Measurements from ENCODE around the gene IGFBP3.

IGFBP3 gene

DNA sequence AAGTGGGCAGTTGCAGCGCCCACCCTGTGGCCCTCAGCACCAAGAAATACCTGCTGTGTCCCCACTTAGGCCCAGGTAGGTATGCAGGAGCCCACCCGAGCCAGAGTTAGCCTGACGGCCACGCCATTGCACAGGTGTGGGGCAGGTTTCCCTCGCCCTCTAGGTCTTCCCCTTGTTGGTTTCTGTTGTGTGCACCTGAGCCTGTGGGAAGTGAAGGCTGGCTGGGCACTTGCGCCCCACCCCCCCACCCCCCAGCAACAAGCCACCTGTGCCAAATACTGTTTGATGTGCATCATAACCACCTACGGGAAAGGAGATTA is 48.1 kb downstream of the IGFBP3 start, which contains the start of gene CCDC201:
Gene CCDC201 (minus strand): TSS at position 48 of the 320 bp plus-strand sequence. CDS start 75 bp downstream, outside the sequence.
- DNase-seq (ENCODE audit: low spot score): no peak
- in situ Hi-C loops (cut with MboI; ENCODE audit: low sequenced_read_pairs, unreplicated experiment): loop anchor here (25.0 kb wide), 1 partner anchor 711 kb away; the partner anchor contains the start of gene RAMP3
- no peak for TF ChIP-seq CTCF (IDR thresholded peaks at IDR 0.05; ENCODE audit: borderline replicate concordance, control extremely low read depth, extremely low read depth, insufficient read depth, missing control alignments)

GRCh38 chr7:45872116-45873034 is 48.7 kb downstream of the IGFBP3 start:
- in situ Hi-C loops (cut with MboI; ENCODE audit: low sequenced_read_pairs, unreplicated experiment): loop anchor here (25.0 kb wide), 1 partner anchor 710 kb away; the partner anchor contains the start of gene RAMP3
- peak; percentile 59 for TF ChIP-seq CTCF (IDR thresholded peaks at IDR 0.05; ENCODE audit: borderline replicate concordance, control extremely low read depth, extremely low read depth, insufficient read depth, missing control alignments)
- no peak for DNase-seq (ENCODE audit: low spot score)

DNA sequence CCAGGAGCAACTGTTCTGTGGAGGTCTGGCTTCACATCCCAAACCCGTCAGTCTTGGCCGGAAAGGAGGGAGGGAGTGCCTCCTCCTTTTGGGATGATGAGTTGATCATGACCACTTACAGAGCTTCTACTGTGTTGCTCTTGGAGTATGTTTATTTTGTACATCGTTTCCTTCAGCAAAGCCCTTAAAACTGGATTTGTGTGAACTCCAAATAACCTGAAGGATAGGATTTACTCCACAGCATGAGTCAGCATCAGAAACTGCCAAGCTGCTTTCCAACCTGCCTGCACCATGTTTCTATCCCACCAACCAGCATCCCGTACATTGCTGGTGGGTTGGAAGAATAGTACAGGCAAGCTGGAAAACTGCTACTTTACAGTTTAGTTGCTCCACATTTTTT is 51.6 kb downstream of the IGFBP3 start:
- in situ Hi-C loops (cut with MboI; ENCODE audit: low sequenced_read_pairs, unreplicated experiment): loop anchor here (25.0 kb wide), 1 partner anchor 707 kb away; the partner anchor contains the start of gene RAMP3
- DNase-seq (ENCODE audit: low spot score): no peak
- TF ChIP-seq CTCF (IDR thresholded peaks at IDR 0.05; ENCODE audit: borderline replicate concordance, control extremely low read depth, extremely low read depth, insufficient read depth, missing control alignments): no peak

- DNase-seq (ENCODE audit: low spot score): no peak
- no peak for TF ChIP-seq CTCF (IDR thresholded peaks at IDR 0.05; ENCODE audit: borderline replicate concordance, control extremely low read depth, extremely low read depth, insufficient read depth, missing control alignments)
- in situ Hi-C loops (cut with MboI; ENCODE audit: low sequenced_read_pairs, unreplicated experiment): loop anchor here (25.0 kb wide), 1 partner anchor 705 kb away; the partner anchor contains the start of gene RAMP3
Observed at GRCh38 chr7:45867471-45867870, 53.6 kb downstream of the IGFBP3 start.

GRCh38 chr7:45865594-45866410 is 55.3 kb downstream of the IGFBP3 start:
- no peak for TF ChIP-seq CTCF (IDR thresholded peaks at IDR 0.05; ENCODE audit: borderline replicate concordance, control extremely low read depth, extremely low read depth, insufficient read depth, missing control alignments)
- DNase-seq (ENCODE audit: low spot score): no peak
- in situ Hi-C loops (cut with MboI; ENCODE audit: low sequenced_read_pairs, unreplicated experiment): loop anchor here (25.0 kb wide), 1 partner anchor 704 kb away; the partner anchor contains the start of gene RAMP3

GRCh38 chr7:45863715-45864114 is 57.4 kb downstream of the IGFBP3 start:
- DNase-seq (ENCODE audit: low spot score): no peak
- TF ChIP-seq CTCF (IDR thresholded peaks at IDR 0.05; ENCODE audit: borderline replicate concordance, control extremely low read depth, extremely low read depth, insufficient read depth, missing control alignments): no peak
- in situ Hi-C loops (cut with MboI; ENCODE audit: low sequenced_read_pairs, unreplicated experiment): loop anchor here (25.0 kb wide), 1 partner anchor 701 kb away; the partner anchor contains the start of gene RAMP3
